ENCODE results near the gene PDCD6IP. TPM values are rescaled to one million over a fixed set of nuclear protein-coding genes. Genes with fewer than 3 reads are reported as not detected.

The PDCD6IP gene
- total and polyA plus RNA-seq, 7 donors = 30.6 to 152 (median 116) TPM

- ATAC-seq = no peak
- no peak for TF ChIP-seq CTCF (IDR thresholded peaks at IDR 0.05)
- DNase-seq = no peak
- intact Hi-C loops (cut with DNase I) = no loop called here
- Histone ChIP-seq H3K4me3 (no peak overlapping the region), H3K27ac (no peak overlapping the region), H3K4me1 (no peaks in the 10 kb centered on the region), H3K27me3 (ENCODE audit: insufficient read depth in 3 of 3, low read length in 2 of 3) (no peaks in the 10 kb centered on the region), H3K36me3 (ENCODE audit: insufficient read depth in 1 of 2, low read depth in 1 of 2) (no peaks in the 10 kb centered on the region), H3K9me3 (no peaks in the 10 kb centered on the region)
- 84 to 96% (median 90%) methylated on average over 2 of the region's 2 CpGs for WGBS, 3 donors
These were observed 115.8 kb downstream of the PDCD6IP start for GRCh38 chr3:33914212-33914611.

- no peak for ATAC-seq
- no peaks in the 10 kb centered on the region for H3K9me3 ChIP-seq
- no peaks in the 10 kb centered on the region for H3K4me1 ChIP-seq
- TF ChIP-seq CTCF (IDR thresholded peaks at IDR 0.05) = no peak
- H3K27me3 ChIP-seq (ENCODE audit: insufficient read depth in 3 of 3, low read length in 2 of 3) = no peaks in the 10 kb centered on the region
- no peak overlapping the region for H3K27ac ChIP-seq
- 66 to 70% (median 69%) methylated on average over 12 of the region's 12 CpGs for WGBS, 3 donors
- H3K4me3 ChIP-seq = no peak overlapping the region
- no peaks in the 10 kb centered on the region for H3K36me3 ChIP-seq (ENCODE audit: insufficient read depth in 1 of 2, low read depth in 1 of 2)
- intact Hi-C loops (cut with DNase I) = no loop called here
- no peak for DNase-seq
These were observed 116.4 kb downstream of the PDCD6IP start for GRCh38 chr3:33914731-33915379.

GRCh38 chr3:33915796-33916546, 117.5 kb downstream of the PDCD6IP start:
- WGBS, 3 donors = 43 to 51% (median 47%) methylated on average over 9 of the region's 9 CpGs
- TF ChIP-seq CTCF (IDR thresholded peaks at IDR 0.05) = no peak
- ATAC-seq (no peak), DNase-seq (no peak)
- Histone ChIP-seq H3K27me3 (ENCODE audit: insufficient read depth in 3 of 3, low read length in 2 of 3) (no peaks in the 10 kb centered on the region), H3K4me3 (no peak overlapping the region), H3K9me3 (no peaks in the 10 kb centered on the region), H3K27ac (no peak overlapping the region), H3K36me3 (ENCODE audit: insufficient read depth in 1 of 2, low read depth in 1 of 2) (no peaks in the 10 kb centered on the region), H3K4me1 (no peaks in the 10 kb centered on the region)
- intact Hi-C loops (cut with DNase I) = no loop called here

GRCh38 chr3:33918126-33918756, 119.8 kb downstream of the PDCD6IP start:
- no peak overlapping the region for H3K4me3 ChIP-seq
- no peaks in the 10 kb centered on the region for H3K9me3 ChIP-seq
- intact Hi-C loops (cut with DNase I) = no loop called here
- ATAC-seq = no peak
- H3K27ac ChIP-seq = no peak overlapping the region
- H3K4me1 ChIP-seq = no peaks in the 10 kb centered on the region
- 78 to 79% (median 79%) methylated on average over 4 of the region's 4 CpGs for WGBS, 3 donors
- no peak for TF ChIP-seq CTCF (IDR thresholded peaks at IDR 0.05)
- no peak for DNase-seq
- no peaks in the 10 kb centered on the region for H3K36me3 ChIP-seq (ENCODE audit: insufficient read depth in 1 of 2, low read depth in 1 of 2)
- H3K27me3 ChIP-seq (ENCODE audit: insufficient read depth in 3 of 3, low read length in 2 of 3) = no peaks in the 10 kb centered on the region

Other genes starting within 250 kb of the PDCD6IP start
- gene CLASP2, start 80.4 kb upstream of the PDCD6IP start, total RNA-seq = 10 to 100 TPM; 37.7 to 71.9 (median 62.5) TPM
- gene CLASP2, start 80.4 kb upstream of the PDCD6IP start, polyA plus RNA-seq = 10 to 100 TPM in 1 of 3 donors, 1 to 10 TPM in 2; 7.3 to 32.4 (median 9.3) TPM

All from psoas muscle (tissue), 8 donors.